NCI-H1105 treated with DMSO at 0.1 percent for 48 hours (cell line): ENCODE results near the gene GOLPH3L.
"Not testable (repeated sequence)": the region's sequence is repeated elsewhere in the genome, so short reads cannot be mapped to it uniquely, and the experiment has no call there.

Experiments
- DNase-seq: peaks from one replicate; lab custom pipeline; 2025; lab: John Stamatoyannopoulos, UW

Gene GOLPH3L

DNA sequence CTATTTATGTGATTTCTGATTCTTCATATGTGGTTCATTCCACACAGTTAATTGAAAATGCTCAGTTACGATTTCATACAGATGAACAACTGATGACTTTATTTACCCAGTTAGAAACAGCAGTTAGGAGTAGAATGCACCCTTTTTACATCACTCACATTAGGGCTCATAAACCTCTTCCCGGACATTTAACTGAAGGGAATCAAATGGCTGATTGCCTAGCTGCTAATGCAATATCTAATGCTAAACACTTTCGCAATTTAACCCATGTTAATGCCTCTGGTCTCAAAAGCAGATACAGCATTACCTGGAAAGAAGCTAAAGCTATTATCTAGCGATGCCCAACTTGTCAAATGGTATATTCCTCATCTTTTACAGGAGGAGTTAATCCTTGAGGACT lies 39.9 kb downstream of the GOLPH3L start:
- not testable (repeated sequence) for DNase-seq

DNA sequence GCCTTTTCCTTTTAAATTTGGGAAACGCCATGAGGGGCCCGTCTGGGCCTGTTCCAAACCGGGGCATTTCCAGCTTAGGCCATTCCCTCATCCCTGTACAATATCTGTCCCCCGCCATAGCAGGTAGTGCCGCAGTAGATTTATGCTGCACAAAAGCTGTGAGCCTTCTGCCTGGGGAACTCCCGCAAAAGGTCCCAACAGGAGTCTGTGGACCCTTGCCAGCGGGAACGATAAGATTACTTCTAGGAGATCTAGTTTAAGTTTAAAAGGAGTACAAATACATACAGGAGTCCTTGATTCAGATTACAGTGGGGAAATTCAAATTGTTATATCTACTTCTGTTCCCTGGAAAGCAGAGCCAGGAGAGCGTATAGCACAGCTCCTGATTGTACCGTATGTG lies 42.3 kb downstream of the GOLPH3L start:
- DNase-seq = not testable (repeated sequence)

GRCh38 chr1:150650193-150650592 lies 46.8 kb downstream of the GOLPH3L start:
- DNase-seq = no peak

DNA sequence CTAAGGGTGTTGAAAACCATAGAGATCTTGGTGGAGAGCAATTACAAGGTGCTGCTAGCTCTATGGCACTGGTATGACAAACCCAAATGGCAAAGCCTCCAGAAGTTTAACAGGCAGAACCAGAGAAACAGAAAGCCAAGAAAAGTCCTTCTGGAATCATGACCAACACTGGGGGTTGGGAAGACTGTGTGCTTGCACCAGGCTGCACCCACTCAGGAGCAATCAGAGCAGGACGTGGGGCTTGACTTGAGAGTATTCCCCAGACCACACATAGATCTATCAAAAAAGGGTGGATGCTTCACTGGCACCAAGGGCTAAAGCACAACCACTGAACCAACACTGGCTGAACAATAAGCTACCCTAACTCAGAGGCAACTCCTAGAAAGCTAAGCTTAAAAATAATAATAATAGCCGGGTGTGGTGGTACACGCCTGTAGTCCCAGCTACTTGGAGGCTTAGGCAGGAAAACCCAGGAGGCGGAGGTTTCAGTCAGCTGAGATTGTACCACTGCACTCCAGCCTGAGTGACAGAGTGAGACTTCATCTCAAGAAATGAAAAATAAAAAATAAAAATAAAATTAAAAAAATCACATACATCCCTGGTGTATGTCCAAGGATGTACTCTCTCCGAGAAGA lies 47.4 kb downstream of the GOLPH3L start:
- DNase-seq = no peak

DNA sequence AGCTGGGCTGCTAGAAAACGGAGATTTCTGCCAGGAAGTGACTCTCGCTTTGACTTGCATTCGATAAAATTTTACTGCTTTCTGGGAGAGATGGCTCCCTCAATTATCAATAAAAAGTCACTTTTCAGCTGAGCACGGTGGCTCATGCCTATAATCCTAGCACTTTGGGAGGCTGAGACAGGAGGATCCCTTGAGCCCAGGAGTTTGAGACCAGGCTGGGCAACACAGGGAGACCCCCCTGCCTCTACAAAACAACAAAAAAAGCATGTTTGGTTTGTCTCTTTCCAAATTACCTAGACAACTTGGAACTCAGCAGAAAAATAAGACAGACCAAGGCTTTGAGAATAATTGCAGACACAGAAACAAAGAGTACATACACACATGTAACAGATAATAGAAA lies 54.7 kb downstream of the GOLPH3L start:
- DNase-seq = no peak

- DNase-seq = not testable (repeated sequence)
These were observed 55.7 kb downstream of the GOLPH3L start for GRCh38 chr1:150641126-150641815.

DNA sequence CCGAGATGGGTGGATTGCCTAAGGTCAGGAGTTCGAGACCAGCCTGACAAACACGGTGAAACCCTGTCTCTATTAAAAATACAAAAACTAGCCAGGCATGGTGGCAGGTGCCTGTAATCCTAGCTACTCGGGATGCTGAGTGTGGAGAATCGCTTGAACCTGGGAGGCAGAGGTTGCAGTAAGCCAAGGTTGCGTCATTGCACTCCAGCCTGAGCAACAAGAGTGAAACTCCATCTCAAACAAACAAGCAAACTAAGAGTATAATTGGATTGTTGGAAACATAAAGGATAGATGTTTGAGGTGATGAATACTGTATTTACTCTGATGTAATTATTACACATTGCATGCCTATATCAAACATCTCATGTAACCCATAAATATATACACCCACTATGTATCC lies 58.5 kb downstream of the GOLPH3L start:
- DNase-seq = not testable (repeated sequence)

DNA sequence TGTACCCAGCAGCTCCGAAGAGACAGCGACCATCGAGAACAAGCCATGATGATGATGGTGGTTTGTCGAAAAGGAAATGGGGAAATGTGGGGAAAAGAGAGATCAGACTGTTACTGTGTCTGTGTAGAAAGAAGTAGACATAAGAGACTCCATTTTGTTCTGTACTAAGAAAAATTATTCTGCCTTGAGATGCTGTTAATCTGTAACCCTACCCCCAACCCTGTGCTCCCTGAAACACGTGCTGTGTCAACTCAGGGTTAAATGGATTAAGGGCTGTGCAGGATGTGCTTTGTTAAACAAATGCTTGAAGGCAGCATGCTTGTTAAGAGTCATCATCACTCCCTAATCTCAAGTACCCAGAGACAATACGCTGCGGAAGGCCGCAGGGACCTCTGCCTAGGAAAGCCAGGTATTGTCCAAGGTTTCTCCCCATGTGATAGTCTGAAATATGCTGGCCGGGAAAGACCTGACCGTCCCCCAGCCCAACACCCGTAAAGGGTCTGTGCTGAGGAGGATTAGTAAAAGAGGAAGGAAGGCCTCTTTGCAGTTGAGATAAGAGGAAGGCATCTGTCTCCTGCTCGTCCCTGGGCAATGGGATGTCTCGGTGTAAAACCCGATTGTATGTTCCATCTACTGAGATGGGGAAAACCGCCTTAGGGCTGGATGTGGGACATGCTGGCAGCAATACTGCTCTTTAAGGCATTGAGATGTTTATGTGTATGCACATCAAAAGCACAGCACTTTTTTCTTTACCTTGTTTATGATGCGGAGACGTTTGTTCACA lies 61.9 kb downstream of the GOLPH3L start:
- DNase-seq = not testable (repeated sequence)

DNA sequence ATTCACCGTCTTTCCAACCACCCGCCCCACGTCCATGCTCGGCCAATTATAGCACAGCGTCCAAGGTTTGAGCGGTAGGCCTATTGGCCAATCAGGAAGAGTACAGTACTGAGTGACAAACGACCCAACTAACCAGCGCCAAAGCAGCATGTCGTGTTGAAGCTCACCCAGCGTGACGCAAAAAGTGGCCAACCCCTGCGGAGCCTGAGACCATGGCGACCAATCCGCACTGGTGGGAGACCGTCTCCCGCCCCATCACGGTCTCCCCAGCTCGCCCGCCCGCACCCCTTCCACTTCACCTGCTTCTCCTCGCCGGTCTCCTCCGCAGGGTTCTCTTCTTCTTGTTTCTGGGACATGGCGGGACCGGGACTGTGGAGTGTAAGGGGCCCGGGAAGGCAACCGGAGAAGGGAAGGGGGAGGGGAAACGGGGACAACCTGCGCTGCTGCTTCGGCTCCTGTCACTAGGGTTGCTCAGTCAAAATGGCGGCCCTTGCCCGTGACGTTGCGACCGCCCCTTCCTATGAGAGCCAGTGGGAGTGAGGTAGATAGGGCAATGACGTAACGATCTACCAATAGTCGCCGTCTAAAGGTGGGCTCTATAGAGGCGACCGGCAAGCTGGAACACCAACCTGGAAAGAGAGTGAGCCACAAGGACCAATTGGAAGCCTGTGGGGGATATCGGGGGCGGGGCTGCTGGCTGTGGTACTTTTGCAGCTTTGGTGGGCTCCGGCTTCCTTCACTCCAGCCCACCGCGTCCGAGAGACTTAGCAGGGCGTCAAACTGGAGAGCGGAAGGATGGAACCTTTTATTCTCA lies 67.6 kb downstream of the GOLPH3L start, which contains the start of gene ENSA:
ENSA (minus strand) TSS at position 498 of the 814 bp plus-strand sequence; CDS start at position 356, 142 bp downstream.
- peak; percentile 99 for DNase-seq

GRCh38 chr1:150628766-150629114 lies 68.2 kb downstream of the GOLPH3L start:
- no peak for DNase-seq

DNA sequence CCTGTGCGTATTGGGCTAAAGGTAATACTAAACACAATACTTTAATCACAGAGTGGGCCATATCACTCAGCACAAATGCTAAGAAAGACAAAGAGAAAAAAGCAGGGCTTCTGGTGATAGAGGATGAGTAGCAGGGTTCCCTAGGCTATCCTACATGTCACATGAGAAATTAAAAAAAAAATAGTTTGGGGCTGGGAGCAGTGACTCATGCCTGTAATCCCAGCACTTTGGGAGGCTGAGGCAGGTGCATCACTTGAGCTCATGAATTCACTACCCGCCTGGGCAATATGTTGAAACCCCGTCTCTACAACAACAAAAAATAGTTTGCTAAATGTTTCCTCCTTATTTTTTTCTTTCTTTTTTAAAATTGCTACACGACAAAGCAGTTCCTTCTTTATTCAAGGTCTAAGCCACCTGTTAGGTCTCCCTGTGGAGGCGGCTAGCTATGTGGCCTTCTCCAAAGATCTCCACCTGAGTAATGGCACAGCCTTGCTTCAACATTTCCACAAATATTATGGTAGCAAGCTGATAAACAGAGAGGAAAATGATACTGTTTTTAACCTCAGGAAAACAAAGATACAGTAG lies 69.0 kb downstream of the GOLPH3L start:
- DNase-seq = no peak

DNA sequence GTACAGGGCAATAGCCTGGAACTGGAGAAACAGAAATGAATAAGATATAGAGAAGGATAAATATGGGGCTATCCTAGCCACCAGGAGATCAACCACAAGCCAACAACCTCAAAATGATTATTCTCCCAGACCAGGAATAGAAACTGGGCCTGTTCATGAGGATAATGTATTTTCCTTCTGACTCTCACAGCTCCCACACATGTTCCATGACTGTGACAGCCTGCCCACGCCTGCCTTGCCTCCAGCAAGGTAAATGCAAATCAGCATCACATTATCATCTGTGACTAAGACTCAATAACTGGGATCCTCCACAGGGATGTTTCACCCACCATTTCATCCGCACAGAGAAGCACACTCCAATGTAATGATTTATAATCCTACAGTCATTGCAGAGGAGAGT lies 70.8 kb downstream of the GOLPH3L start:
- no peak for DNase-seq

DNA sequence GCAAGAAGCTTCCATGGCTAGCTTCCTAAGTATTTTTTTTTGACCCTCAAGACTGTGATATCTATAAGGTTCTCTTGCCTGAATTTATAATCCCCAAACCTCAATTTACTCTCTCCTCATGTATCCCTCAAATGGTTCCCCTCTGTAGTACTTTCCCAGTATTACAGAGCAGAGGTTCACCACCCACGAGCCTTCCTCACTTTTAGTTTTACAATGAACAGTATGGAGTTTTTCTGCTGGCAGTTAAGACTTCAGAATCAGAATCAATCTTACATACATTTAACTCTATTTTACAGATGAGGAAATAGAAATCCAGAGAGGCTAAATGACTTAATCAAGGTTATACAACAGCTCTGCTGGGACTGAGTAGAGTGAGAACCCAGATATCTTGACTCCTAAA lies 72.4 kb downstream of the GOLPH3L start:
- not testable (repeated sequence) for DNase-seq

GRCh38 chr1:150624134-150624533 lies 72.8 kb downstream of the GOLPH3L start:
- not testable (repeated sequence) for DNase-seq

- no peak for DNase-seq
These were observed 74.5 kb downstream of the GOLPH3L start for GRCh38 chr1:150622303-150622975.

GRCh38 chr1:150621497-150622302 lies 75.3 kb downstream of the GOLPH3L start:
- peak; percentile 24 for DNase-seq

DNA sequence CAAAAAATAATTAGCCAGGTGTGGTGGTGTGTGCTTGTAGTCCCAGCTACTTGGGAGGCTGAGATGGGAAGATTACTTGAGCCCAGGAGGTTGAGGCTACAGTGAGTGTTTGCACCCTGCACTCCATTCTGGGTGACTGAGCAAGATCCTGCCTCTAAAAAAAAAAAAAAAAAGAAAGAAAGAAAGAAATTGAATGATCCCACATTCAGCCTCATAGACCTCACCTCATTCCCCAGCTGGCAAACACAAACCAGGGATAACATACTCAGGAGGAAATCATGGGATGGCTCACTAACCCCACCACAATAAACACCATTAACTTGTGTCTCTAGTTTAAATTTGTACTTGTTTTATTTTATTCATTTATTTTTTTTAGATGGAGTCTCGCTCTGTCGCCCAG lies 76.0 kb downstream of the GOLPH3L start:
- no peak for DNase-seq

DNA sequence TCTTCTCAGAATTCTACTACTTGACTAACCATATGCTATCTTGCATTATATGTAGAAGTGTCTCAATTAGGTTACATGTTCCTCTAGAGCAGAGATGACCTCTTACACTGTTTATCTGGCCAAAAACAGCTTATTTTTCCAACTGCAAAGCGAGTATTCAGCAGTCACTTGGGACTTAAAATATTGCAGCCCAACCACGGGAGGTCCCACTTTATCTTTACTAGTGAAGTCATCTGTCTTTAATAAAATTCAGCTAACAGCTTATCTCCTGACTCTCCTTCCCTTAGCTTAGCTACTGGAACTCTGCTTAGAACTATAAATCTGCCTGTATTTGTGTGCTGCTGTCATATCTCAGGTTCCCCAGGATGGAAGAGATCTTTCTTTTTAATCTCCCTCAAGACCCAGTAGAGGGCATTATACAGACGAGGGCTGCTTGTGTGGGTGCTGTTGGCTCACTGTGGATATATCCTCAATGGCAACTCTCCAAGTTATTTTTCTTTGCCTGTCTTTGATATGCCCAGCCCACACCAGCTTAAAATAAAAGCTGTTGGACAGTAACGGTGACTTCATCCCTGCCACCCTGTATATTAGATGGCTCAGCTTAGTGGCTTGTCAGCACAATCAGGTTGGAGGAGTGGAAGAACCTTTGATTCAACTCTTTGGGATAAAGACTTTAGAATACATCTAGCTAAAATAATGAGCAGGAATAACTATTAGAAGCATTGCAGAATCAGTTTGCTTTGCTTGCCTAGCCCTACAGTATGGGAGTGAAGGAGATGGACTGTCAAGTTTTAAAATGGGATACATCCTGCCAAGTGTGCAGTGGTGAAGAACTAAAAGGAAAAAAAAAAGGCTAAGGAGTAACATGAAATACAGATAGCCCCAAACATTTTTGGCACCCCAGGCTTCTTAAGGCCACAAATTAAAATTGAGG lies 77.1 kb downstream of the GOLPH3L start:
- peak; percentile 29 for DNase-seq
